GM19324 (cell line): ENCODE results near the gene ATRNL1.

Source experiments
- ATAC-seq: cut with Tn5 transposase; IDR thresholded peaks from one replicate; pipeline ENCODE4 v1.9.1; 2021; ENCODE audit warnings: mild to moderate bottlenecking, moderate library complexity; ENCODE audit not compliant: unreplicated experiment, low FRiP score

Gene ATRNL1

GRCh38 chr10:115936926-115937767 lies 844.0 kb downstream of the ATRNL1 start:
- no peak for ATAC-seq

GRCh38 chr10:115937768-115938056 lies 844.5 kb downstream of the ATRNL1 start:
- ATAC-seq, result no peak

GRCh38 chr10:115939101-115939854 lies 846.1 kb downstream of the ATRNL1 start:
- ATAC-seq, result no peak

- no peak for ATAC-seq
These were observed 848.2 kb downstream of the ATRNL1 start for GRCh38 chr10:115941361-115941771.

- no peak for ATAC-seq
These were observed 848.9 kb downstream of the ATRNL1 start for GRCh38 chr10:115942101-115942500.

GRCh38 chr10:115944538-115944937 lies 851.4 kb downstream of the ATRNL1 start:
- no peak for ATAC-seq

DNA sequence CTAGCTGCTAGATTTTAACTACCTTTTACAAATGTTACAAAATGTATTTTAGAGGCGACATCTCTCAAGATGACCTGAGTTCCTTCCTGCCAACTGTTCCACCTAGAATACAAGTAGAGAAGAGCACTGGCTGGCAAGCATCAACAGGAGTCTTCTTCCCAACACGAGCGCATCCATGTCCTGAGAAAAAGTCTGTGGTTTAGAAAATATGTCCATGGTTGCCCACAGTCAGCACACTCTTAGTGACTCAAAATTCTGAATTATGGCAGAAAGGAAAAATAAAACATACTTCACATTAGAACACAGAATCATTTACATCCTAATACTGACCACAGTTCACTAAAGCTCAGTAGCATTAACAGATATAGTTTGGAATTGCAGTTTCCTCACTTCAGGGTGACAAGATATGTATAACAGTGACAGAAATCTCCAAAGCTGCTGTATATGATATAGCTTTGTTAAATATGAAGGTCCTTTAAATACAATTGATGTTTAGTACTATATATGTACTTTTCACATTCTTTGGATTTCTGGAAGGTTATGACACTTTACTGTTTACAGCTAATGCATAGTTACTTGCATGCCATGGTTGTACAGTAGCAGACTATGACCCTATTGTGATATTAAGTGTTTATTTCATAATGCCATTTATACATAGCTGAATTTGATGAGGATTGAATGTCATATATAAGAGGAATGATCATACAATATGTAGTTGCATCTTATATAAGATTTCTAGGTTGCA lies 852.7 kb downstream of the ATRNL1 start:
- no peak for ATAC-seq

DNA sequence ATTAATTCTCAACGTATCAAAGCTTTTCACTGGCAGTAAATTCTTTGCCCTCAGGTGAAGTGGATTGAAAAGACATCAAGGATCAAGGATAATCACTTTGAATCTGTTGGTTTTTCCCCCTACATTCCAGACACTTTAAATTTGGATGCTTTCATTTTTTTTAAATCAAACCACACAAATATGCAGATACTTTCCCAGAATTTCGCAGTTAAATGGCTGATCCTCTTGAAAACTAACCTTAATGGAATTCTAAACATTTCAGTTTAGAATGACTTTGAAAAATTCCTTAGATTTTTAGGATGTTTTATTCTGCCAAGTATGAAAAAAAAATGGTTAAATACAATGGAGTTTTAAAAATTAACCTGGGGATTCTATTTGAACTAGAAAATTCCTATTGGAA lies 853.9 kb downstream of the ATRNL1 start:
- no peak for ATAC-seq

GRCh38 chr10:115948465-115948864 lies 855.3 kb downstream of the ATRNL1 start:
- ATAC-seq, result no peak

- ATAC-seq, result no peak
These were observed 856.2 kb downstream of the ATRNL1 start for GRCh38 chr10:115949282-115949844.

DNA sequence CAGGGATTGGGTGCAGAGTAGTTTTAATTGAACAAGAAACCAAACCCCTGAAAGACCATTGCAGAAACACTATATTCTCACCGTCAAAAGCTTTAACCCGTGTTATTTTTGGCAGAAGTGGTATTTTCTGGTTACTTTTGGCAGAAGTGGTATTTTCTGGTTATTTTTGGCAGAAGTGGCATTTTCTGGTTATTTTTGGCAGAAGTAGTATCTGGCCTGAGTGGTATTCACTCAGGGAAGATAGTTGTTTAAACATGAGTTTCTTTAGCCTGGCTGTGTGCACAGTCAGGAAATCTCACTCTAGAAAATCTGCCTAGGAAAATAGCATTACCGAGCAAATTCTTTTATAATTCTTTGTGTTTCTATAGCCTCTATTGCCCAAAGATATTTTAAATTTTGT lies 857.2 kb downstream of the ATRNL1 start:
- ATAC-seq, result no peak

- no peak for ATAC-seq
These were observed 858.1 kb downstream of the ATRNL1 start for GRCh38 chr10:115951242-115951641.

GRCh38 chr10:115953281-115953680 lies 860.1 kb downstream of the ATRNL1 start:
- no peak for ATAC-seq

- ATAC-seq, result no peak
These were observed 860.8 kb downstream of the ATRNL1 start for GRCh38 chr10:115953968-115954367.

DNA sequence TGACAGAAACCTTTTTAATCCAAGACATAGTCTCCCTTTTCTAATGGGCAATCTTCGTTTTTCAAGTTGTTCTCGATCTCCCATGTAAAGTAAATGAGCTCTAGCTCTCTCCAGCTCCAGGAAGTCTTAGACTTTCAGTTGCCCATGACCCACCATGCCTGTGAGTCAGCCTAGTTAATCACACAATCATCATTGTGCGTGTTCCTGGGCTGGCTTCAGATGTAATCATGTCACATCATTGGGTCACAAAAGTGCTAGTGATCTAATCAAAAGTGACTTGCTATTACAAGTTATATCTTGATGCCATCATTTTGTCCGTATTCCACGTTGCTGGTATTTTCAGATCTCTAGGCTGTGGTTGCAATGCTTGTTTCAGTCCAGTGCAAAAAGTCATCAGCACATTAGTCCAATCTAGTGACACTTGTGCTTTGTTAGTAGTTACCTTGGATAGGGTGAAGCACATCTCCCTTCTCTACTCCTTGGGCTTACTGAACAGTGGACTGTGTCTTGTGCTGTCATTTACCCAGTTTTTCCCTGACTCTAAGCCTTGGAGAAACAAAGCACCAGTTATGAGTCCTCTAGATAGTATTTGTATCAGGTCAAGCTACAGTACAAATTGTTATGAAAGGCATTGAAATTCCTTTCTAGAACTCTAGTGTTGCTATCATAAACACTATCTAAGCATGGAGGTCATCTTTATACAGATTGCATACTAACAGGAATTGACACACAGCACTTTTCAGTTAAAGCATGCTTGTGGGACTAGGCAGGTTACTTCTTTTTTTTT lies 863.3 kb downstream of the ATRNL1 start:
- no peak for ATAC-seq

DNA sequence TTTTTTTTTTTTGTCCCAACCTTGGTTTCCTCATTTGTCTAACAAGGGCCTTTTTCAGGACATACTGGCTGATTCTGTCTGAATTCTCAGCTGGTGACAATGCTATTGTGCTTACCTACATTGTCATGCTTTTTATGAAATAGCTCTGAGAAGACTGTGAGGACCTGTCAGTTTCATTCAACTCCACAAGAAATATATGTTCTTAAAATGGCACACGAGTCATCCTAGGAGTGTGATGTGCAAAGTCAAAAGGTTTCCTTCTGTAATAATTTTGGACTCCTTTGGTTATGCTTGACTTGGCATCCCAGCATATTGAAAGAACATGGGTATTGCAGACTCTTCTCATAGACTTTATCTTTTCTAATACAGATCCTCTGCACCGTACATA lies 863.8 kb downstream of the ATRNL1 start:
- ATAC-seq, result no peak

- ATAC-seq, result no peak
These were observed 864.7 kb downstream of the ATRNL1 start for GRCh38 chr10:115957786-115958442.

- no peak for ATAC-seq
These were observed 870.7 kb downstream of the ATRNL1 start for GRCh38 chr10:115963848-115964247.

DNA sequence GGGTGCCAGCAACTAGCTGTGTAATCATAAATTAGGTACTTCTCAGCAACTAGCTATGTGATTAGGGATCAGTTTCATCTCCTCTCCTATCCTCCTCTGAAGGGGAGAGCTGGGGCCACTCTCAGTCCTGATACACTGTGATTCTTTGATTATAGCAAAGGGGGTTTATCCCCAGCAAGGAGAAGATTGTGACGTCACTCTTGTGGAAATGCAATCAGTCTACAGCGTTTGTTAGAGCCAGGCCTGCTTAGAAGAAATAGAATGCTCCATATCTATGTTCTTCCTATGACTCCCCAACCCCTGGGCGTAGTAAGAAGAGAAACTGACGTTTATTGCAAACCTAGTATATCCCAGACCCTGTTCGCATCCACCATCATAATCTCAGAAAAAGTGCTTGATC lies 871.7 kb downstream of the ATRNL1 start:
- ATAC-seq, result no peak

DNA sequence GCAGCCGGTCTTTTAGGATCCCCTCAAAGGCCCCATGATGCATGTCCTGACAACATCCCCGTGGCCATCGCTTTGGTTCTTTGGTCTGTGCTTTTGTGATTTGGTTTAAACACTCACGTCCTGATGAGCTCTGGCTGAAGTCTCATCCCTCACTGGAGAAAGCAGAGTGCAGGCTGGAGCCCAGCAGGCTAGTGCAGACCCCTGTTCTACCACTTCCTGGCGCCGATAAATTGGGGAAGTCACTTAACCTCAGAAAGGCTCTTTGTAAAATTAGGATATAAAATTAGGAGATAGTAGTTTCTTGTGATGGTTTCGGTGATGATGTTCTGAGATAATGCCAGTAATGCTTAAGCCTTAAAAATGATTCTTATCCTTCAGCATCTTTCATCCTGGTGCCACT lies 872.2 kb downstream of the ATRNL1 start:
- no peak for ATAC-seq
